Measurements from ENCODE around the gene MAPK10. TPM values are rescaled to one million over a fixed set of nuclear protein-coding genes. Genes with fewer than 3 reads are reported as not detected.

Gene MAPK10
- total RNA-seq, 1 donor from 2014 or later: 3.4 TPM

- Histone ChIP-seq H3K36me3 (ENCODE audit: control insufficient read depth, insufficient read depth, low read length) (no peaks in the 10 kb centered on the region), H3K27me3 (ENCODE audit: control insufficient read depth, insufficient read depth, low read length) (no peaks in the 10 kb centered on the region), H3K4me3 (ENCODE audit: low read depth, low read length) (no peak overlapping the region)
- no peak for FAIRE-seq
- peak; percentile 15 for DNase-seq (ENCODE audit: low read depth)
- no peak for TF ChIP-seq CTCF (IDR thresholded peaks at IDR 0.05; ENCODE audit: insufficient read depth, low read length, severe bottlenecking)
These were observed 242.0 kb downstream of the MAPK10 start for GRCh38 chr4:86117705-86118302.

- no peaks in the 10 kb centered on the region for H3K36me3 ChIP-seq (ENCODE audit: control insufficient read depth, insufficient read depth, low read length)
- no peak for TF ChIP-seq CTCF (IDR thresholded peaks at IDR 0.05; ENCODE audit: insufficient read depth, low read length, severe bottlenecking)
- no peak overlapping the region for H3K4me3 ChIP-seq (ENCODE audit: low read depth, low read length)
- no peaks in the 10 kb centered on the region for H3K27me3 ChIP-seq (ENCODE audit: control insufficient read depth, insufficient read depth, low read length)
- DNase-seq (ENCODE audit: low read depth) (no peak), FAIRE-seq (peak; percentile 52)
These were observed 245.3 kb downstream of the MAPK10 start for GRCh38 chr4:86114563-86114962.

GRCh38 chr4:86108834-86109233 is 251.0 kb downstream of the MAPK10 start:
- no peaks in the 10 kb centered on the region for H3K27me3 ChIP-seq (ENCODE audit: control insufficient read depth, insufficient read depth, low read length)
- FAIRE-seq: no peak
- DNase-seq (ENCODE audit: low read depth): no peak
- TF ChIP-seq CTCF (IDR thresholded peaks at IDR 0.05; ENCODE audit: insufficient read depth, low read length, severe bottlenecking): no peak
- no peaks in the 10 kb centered on the region for H3K36me3 ChIP-seq (ENCODE audit: control insufficient read depth, insufficient read depth, low read length)
- no peak overlapping the region for H3K4me3 ChIP-seq (ENCODE audit: low read depth, low read length)

- DNase-seq (ENCODE audit: low read depth) (peak; percentile 24), FAIRE-seq (no peak)
- Histone ChIP-seq H3K36me3 (ENCODE audit: control insufficient read depth, insufficient read depth, low read length) (no peaks in the 10 kb centered on the region), H3K27me3 (ENCODE audit: control insufficient read depth, insufficient read depth, low read length) (no peaks in the 10 kb centered on the region), H3K4me3 (ENCODE audit: low read depth, low read length) (no peak overlapping the region)
- TF ChIP-seq CTCF (IDR thresholded peaks at IDR 0.05; ENCODE audit: insufficient read depth, low read length, severe bottlenecking): no peak
These were observed 251.7 kb downstream of the MAPK10 start for GRCh38 chr4:86108137-86108536.

- no peaks in the 10 kb centered on the region for H3K27me3 ChIP-seq (ENCODE audit: control insufficient read depth, insufficient read depth, low read length)
- H3K36me3 ChIP-seq (ENCODE audit: control insufficient read depth, insufficient read depth, low read length): no peaks in the 10 kb centered on the region
- FAIRE-seq: no peak
- DNase-seq (ENCODE audit: low read depth): no peak
- no peak overlapping the region for H3K4me3 ChIP-seq (ENCODE audit: low read depth, low read length)
- TF ChIP-seq CTCF (IDR thresholded peaks at IDR 0.05; ENCODE audit: insufficient read depth, low read length, severe bottlenecking): no peak
These were observed 252.7 kb downstream of the MAPK10 start for GRCh38 chr4:86107112-86107511.

- TF ChIP-seq CTCF (IDR thresholded peaks at IDR 0.05; ENCODE audit: insufficient read depth, low read length, severe bottlenecking): no peak
- no peak for DNase-seq (ENCODE audit: low read depth)
- Histone ChIP-seq H3K36me3 (ENCODE audit: control insufficient read depth, insufficient read depth, low read length) (no peaks in the 10 kb centered on the region), H3K27me3 (ENCODE audit: control insufficient read depth, insufficient read depth, low read length) (no peaks in the 10 kb centered on the region), H3K4me3 (ENCODE audit: low read depth, low read length) (no peak overlapping the region)
- no peak for FAIRE-seq
These were observed 253.4 kb downstream of the MAPK10 start for GRCh38 chr4:86106475-86106874.

All from bronchial epithelial cell (primary cell).